ENCODE results near the gene FGFRL1.

DNA sequence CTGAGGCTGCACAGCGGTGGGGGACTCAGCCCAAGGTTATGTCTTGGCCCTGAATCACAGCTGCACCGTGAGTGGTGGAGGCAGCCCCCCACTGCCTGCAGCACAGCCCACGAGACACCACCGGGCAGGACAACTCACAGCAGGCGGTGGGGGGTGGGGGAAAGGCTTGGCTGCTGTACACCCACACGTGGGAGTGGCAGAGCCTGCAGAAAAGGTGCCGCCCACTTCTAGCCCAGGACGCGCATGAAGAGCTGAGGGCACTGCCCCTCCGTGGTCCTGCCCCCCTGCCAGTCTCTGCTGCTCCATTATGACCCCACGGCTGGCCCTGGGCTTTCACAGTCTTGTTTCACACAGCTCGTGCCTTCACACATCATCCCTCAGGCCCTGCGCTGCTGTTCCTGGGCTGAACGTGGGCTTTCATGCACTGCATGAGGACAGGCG lies 40.8 kb downstream of the FGFRL1 start:
- TF ChIP-seq EZH2 (IDR thresholded peaks at IDR 0.05; ENCODE audit: insufficient read depth, poor library complexity, severe bottlenecking) (no peak), EZH2phosphoT487 (IDR thresholded peaks at IDR 0.05; ENCODE audit: insufficient read depth, low read depth) (no peak)

Data from GM23248 (cell line).